ENCODE data around the gene PLEKHJ1.
A peak's percentile ranks its signal among the peaks of the same experiment; 100 is the strongest.

The PLEKHJ1 gene

GRCh38 chr19:2249010-2249866 lies 13.1 kb upstream of the PLEKHJ1 start, which contains the start of gene AMH:
Gene AMH (plus strand): TSS chr19:2249323. CDS start chr19:2249333, 10 bp downstream.
- DNase-seq: no peak

GRCh38 chr19:2248136-2249009 lies 12.2 kb upstream of the PLEKHJ1 start:
- DNase-seq: no peak

GRCh38 chr19:2247433-2248101 lies 11.4 kb upstream of the PLEKHJ1 start:
- DNase-seq: no peak

GRCh38 chr19:2246801-2247361 lies 10.8 kb upstream of the PLEKHJ1 start:
- DNase-seq: no peak

GRCh38 chr19:2246014-2246620 lies 10.0 kb upstream of the PLEKHJ1 start:
- DNase-seq: no peak

GRCh38 chr19:2245273-2245672 lies 9.1 kb upstream of the PLEKHJ1 start:
- no peak for DNase-seq

GRCh38 chr19:2244486-2244885 lies 8.4 kb upstream of the PLEKHJ1 start:
- no peak for DNase-seq

GRCh38 chr19:2244125-2244411 lies 7.9 kb upstream of the PLEKHJ1 start:
- DNase-seq: no peak

GRCh38 chr19:2243274-2244124 lies 7.4 kb upstream of the PLEKHJ1 start:
- no peak for DNase-seq

GRCh38 chr19:2242816-2243215 lies 6.7 kb upstream of the PLEKHJ1 start:
- no peak for DNase-seq

- no peak for DNase-seq
Measured at GRCh38 chr19:2242092-2242537, 6.0 kb upstream of the PLEKHJ1 start.

- DNase-seq: no peak
Measured at GRCh38 chr19:2240881-2241760, 5.0 kb upstream of the PLEKHJ1 start.

- no peak for DNase-seq
Measured at GRCh38 chr19:2239771-2240770, 3.9 kb upstream of the PLEKHJ1 start.

- no peak for DNase-seq
Measured at GRCh38 chr19:2239173-2239572, 3.0 kb upstream of the PLEKHJ1 start.

GRCh38 chr19:2237869-2238153 lies 1.7 kb upstream of the PLEKHJ1 start:
- DNase-seq: no peak

GRCh38 chr19:2237051-2237868 lies 1.1 kb upstream of the PLEKHJ1 start:
- DNase-seq: no peak

- no peak for DNase-seq
Measured at GRCh38 chr19:2236064-2236313, 140 bp downstream of the PLEKHJ1 start.

- DNase-seq: peak; percentile 73
Measured at GRCh38 chr19:2235381-2236063, 607 bp downstream of the PLEKHJ1 start.
